ENCODE measurements around the gene C1QTNF6.

Gene C1QTNF6

DNA sequence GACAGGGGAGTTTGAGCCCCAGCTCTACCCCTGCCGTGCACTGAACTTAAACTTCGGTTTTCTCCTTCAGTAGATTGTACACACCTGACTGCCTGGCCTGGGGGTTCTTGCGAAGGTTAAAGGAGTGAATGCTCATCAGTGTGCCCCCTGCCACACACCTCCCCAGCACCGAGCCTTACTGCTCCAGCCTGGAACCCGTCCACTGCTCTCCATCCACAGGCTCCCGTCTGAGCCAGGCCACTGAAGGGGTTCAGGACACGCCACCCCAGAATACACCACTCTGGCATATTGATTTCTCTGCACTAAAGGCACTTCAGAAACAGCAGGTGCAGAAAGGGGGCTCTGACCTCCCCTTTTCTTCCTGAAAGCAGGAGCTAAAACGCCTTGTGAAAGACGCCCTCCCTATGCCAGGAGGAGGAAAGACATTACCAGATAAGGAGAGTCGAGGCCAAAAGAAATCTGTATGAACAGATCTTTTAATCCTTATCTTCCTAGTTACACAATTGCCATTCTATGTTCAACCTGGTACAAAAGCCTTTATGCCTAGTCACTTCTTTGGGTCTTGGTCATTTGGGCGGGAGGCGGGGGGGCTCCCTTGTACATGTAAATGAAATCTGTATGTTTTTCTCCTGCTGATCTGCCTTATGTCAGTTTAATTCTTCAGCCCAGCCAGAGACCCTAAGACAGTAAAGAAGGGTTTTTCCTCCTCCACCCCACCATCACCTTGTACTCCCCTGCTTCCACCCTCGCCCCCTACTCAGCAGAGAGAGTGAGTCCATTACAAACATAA is 26.1 kb upstream of the C1QTNF6 start:
- Histone ChIP-seq H3K27me3 (replicated peaks) (no peaks in the 10 kb centered on the region), H3K36me3 (replicated peaks) (no peaks in the 10 kb centered on the region), H3K4me3 (ENCODE audit: low read depth, low read length) (no peak overlapping the region), H3K27ac (no peak overlapping the region)
- in situ Hi-C loops (cut with HindIII; ENCODE audit: low pct_ligation_motif_present, low sequenced_read_pairs), result no loop called here
- TF ChIP-seq, protein P1, sequence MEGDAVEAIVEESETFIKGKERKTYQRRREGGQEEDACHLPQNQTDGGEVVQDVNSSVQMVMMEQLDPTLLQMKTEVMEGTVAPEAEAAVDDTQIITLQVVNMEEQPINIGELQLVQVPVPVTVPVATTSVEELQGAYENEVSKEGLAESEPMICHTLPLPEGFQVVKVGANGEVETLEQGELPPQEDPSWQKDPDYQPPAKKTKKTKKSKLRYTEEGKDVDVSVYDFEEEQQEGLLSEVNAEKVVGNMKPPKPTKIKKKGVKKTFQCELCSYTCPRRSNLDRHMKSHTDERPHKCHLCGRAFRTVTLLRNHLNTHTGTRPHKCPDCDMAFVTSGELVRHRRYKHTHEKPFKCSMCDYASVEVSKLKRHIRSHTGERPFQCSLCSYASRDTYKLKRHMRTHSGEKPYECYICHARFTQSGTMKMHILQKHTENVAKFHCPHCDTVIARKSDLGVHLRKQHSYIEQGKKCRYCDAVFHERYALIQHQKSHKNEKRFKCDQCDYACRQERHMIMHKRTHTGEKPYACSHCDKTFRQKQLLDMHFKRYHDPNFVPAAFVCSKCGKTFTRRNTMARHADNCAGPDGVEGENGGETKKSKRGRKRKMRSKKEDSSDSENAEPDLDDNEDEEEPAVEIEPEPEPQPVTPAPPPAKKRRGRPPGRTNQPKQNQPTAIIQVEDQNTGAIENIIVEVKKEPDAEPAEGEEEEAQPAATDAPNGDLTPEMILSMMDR (IDR thresholded peaks at IDR 0.05; ENCODE audit: low read depth, low read length, missing control alignments), result no peak
- no peak for DNase-seq

GRCh38 chr22:37213218-37213855 is 25.3 kb upstream of the C1QTNF6 start:
- in situ Hi-C loops (cut with HindIII; ENCODE audit: low pct_ligation_motif_present, low sequenced_read_pairs), result no loop called here
- no peak for DNase-seq
- Histone ChIP-seq H3K27me3 (replicated peaks) (no peaks in the 10 kb centered on the region), H3K36me3 (replicated peaks) (no peaks in the 10 kb centered on the region), H3K27ac (no peak overlapping the region), H3K4me3 (ENCODE audit: low read depth, low read length) (no peak overlapping the region)
- TF ChIP-seq, protein P1 (IDR thresholded peaks at IDR 0.05; ENCODE audit: low read depth, low read length, missing control alignments), result no peak

- no peaks in the 10 kb centered on the region for H3K27me3 ChIP-seq (replicated peaks)
- in situ Hi-C loops (cut with HindIII; ENCODE audit: low pct_ligation_motif_present, low sequenced_read_pairs), result no loop called here
- no peak for DNase-seq
- TF ChIP-seq, protein P1 (IDR thresholded peaks at IDR 0.05; ENCODE audit: low read depth, low read length, missing control alignments), result no peak
- no peak within 1 kb of the TSS for H3K4me3 ChIP-seq (ENCODE audit: low read depth, low read length)
- H3K36me3 ChIP-seq (replicated peaks), result no peaks in the 10 kb centered on the region
- no peak within 1 kb of the TSS for H3K27ac ChIP-seq
Measured at GRCh38 chr22:37212174-37212906, 24.3 kb upstream of the C1QTNF6 start, which contains the start of gene SSTR3. Gene SSTR3 (minus strand): TSS chr22:37212477. CDS start chr22:37207803, 4,674 bp downstream.

GRCh38 chr22:37211866-37212173 is 23.8 kb upstream of the C1QTNF6 start:
- in situ Hi-C loops (cut with HindIII; ENCODE audit: low pct_ligation_motif_present, low sequenced_read_pairs), result no loop called here
- no peaks in the 10 kb centered on the region for H3K36me3 ChIP-seq (replicated peaks)
- H3K4me3 ChIP-seq (ENCODE audit: low read depth, low read length), result no peak overlapping the region
- no peaks in the 10 kb centered on the region for H3K27me3 ChIP-seq (replicated peaks)
- H3K27ac ChIP-seq, result no peak overlapping the region
- DNase-seq, result no peak
- TF ChIP-seq, protein P1 (IDR thresholded peaks at IDR 0.05; ENCODE audit: low read depth, low read length, missing control alignments), result no peak

- H3K36me3 ChIP-seq (replicated peaks), result no peaks in the 10 kb centered on the region
- H3K4me3 ChIP-seq (ENCODE audit: low read depth, low read length), result no peak overlapping the region
- H3K27me3 ChIP-seq (replicated peaks), result no peaks in the 10 kb centered on the region
- no peak for DNase-seq
- H3K27ac ChIP-seq, result no peak overlapping the region
- TF ChIP-seq, protein P1 (IDR thresholded peaks at IDR 0.05; ENCODE audit: low read depth, low read length, missing control alignments), result no peak
- in situ Hi-C loops (cut with HindIII; ENCODE audit: low pct_ligation_motif_present, low sequenced_read_pairs), result no loop called here
Measured at GRCh38 chr22:37211075-37211865, 23.2 kb upstream of the C1QTNF6 start.

Measured in brain microvascular endothelial cell (primary cell).